HG03432 (cell line): Measurements from ENCODE around the gene PPP3R2.

Source experiments
- ATAC-seq: cut with Tn5 transposase; IDR thresholded peaks from one replicate; pipeline ENCODE4 v1.9.1; 2021; ENCODE audit warnings: mild to moderate bottlenecking, moderate library complexity; ENCODE audit not compliant: unreplicated experiment

PPP3R2 gene

GRCh38 chr9:101594796-101595195 lies at the start of gene PPP3R2:
PPP3R2 (minus strand) TSS chr9:101594969; CDS start chr9:101594921, 48 bp downstream.
- ATAC-seq: no peak

DNA sequence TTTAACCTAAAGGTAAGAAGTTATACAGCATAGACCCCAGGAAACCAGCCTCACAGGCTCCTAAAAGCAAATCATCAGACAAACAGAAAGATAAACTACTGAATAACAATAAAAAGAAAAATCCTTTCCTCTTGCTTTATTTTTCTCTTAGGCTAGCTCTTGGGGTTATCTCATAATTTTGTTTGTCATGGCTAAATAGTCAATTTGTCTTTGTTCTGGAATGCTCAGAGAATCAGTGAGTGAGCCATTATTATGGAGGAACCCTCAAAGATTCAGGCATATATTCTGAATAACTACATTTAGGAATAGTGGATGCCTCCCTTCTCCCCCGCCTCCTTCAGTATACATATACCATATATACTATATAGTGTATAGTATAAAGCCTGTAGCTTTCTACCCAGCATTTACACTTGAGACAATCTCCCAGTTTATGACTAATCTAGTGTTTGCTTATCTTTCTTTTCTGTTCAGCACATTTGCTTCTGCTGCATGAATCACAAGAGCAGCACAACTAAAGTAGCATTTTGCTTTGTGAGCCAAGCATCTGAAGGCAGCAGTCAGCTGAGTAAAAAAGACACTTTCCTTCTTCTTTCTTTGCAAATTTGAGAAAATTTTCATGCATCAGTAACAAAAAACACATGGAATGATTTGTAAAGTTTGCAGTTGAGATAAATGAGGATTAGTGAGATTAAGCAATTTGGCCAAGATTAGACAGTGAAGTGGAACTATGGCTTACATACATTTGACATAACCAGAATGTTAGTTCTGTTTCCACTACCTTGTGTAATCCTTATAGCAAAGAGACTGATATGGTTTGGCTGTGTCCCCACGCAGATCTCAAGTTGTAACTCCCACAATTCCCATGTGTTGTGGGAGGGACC lies 45.3 kb upstream of the PPP3R2 start:
- ATAC-seq: no peak

GRCh38 chr9:101639311-101639710 lies 44.5 kb upstream of the PPP3R2 start:
- ATAC-seq: no peak

DNA sequence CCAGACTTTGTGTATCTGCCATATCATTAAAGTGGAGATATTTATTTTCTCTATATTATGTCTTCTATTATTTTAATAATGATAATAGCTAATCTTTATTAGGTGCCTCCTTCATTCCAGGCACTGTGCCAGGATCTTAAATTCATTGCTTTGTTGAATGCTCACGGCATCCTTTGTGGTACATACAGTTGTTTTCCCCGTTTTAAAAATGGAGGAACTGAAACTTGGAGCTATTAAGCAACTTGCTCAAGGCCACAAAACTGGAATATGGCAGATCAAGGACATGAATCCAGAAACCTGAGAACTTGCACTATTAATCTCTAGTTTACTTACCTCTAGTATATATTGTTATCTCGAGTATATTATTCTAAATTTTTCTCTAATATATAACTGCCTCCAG lies 41.5 kb upstream of the PPP3R2 start:
- no peak for ATAC-seq

- ATAC-seq: no peak
These were observed 40.7 kb upstream of the PPP3R2 start for GRCh38 chr9:101635473-101635872.

DNA sequence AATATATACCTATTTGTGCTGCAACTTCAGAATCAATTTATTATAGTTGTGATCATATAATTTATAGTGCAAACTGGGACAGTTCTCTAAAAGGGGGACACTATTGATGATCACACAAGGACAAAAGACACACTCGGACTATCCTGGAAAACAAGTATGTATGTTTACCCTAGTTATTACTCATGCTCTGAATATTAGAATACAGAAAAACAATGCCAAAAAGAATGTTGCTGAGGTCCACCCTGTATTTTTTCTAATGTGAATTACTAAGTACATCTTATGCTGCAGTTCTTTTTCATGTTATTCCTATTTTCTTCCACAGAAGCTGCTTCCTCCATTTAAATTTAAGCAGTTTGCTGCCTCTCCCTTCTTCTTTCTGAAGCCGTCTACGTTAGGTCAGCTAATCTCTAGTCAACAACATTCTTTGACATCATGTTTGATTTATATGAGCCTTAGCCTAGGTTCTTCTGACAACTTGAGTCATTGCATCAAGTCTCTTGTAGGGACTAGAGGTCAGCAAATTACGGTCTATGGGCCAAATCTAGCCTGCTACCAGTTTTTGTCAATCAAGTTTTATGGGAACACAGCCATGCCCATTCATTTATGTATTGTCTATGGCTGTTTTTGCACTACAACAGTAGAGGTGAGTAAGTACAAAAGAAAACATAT lies 40.1 kb upstream of the PPP3R2 start:
- ATAC-seq: no peak

- ATAC-seq: no peak
These were observed 37.8 kb upstream of the PPP3R2 start for GRCh38 chr9:101632611-101633010.

DNA sequence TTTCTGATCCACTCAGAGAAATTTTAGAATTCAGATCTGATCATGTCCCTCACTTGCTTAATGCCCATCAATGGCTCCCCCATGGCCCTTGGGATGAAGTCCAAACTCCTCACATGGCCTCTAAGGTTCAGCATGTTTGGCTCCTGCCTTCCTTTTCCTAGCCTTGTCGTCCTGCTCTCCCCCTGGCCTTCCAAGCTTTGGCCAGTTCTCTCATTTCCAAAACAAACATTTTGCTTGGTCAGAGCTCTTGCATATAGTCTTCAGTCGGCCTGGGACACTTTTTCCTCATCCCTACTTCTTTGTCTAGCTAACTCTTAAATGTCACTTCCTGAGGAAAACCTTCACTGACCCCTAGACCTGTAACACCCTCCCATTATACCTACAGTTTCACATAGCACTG lies 37.1 kb upstream of the PPP3R2 start:
- ATAC-seq: no peak

GRCh38 chr9:101629636-101630035 lies 34.9 kb upstream of the PPP3R2 start:
- ATAC-seq: no peak

- no peak for ATAC-seq
These were observed 33.4 kb upstream of the PPP3R2 start for GRCh38 chr9:101628173-101628572.

- ATAC-seq: no peak
These were observed 31.5 kb upstream of the PPP3R2 start for GRCh38 chr9:101626295-101626694.

DNA sequence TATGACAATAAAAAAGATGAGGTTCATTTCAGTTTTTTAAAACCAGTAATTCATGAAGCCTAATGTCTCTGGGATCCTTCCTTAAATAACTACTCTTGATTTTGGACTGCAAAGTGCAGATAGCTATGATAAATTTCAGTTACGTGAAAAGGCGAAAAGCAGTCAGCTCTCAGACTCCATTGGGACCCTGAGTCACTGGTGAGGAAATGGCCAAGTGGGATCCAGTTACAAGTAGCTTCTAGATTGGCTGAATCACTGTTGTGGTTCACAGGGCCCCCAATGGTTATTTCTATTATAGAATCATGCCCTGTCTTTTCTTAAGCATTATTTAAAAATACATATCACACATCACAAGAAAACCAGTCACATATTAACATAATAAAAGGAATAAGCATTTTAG lies 31.1 kb upstream of the PPP3R2 start:
- ATAC-seq: no peak

DNA sequence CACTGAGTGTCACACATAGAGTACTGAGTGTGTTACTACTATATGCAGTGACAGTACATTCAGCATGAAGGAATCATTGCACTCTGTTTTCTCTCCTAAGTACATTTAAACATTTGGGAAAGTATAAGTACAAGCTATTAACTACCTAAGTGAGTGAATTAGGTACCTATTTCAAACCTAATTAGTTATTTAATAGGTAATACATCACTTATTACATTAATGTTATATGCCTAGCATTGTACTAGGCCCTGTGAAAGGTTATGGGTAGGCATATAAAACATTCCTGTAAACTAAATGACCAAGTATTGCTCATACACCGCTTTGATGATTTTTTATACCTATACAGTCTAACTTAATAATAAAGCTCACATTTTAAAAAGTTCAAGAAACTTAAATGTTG lies 25.7 kb upstream of the PPP3R2 start:
- ATAC-seq: no peak

DNA sequence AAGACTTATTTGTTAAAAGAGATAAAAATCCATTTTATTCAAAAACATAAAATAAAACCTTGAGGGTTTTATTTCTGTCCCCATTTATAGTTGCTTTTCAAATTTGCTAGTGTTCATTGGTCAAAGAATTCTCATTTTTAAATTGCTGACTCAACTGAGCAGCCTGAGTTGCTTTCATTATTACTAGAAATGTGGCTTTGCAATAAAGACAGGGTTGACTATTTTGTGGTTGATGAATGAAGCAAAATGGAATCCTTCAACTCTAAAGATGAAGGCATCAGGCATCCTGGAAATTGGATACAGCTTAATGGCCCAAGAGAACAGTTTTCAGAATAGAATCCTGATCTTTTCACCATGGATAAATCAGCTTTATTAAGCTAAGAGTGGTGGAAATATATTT lies 23.9 kb upstream of the PPP3R2 start:
- peak; percentile 79 for ATAC-seq

- ATAC-seq: no peak
These were observed 10.8 kb upstream of the PPP3R2 start for GRCh38 chr9:101605547-101605946.

DNA sequence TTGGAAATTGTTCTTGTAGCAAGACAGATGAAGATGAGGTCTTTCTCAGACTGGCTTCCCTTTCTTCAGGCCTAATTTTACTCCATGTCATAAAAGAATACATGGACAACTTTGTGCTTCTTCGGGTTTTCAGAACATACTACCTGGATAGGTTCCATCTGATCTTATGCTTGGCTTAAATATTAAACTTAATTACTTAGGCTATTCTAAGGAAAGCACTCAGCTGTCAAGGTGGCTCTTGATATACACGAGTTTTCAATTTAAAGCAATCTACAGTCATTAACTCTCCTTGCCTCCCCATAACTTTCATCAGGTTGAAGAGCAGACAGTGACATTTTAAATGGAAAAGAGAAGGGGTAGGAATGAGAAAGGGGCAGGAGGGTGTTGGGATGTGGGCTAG lies 9.5 kb upstream of the PPP3R2 start:
- no peak for ATAC-seq

GRCh38 chr9:101601904-101602765 lies 7.4 kb upstream of the PPP3R2 start:
- peak; percentile 71 for ATAC-seq

GRCh38 chr9:101593345-101593744 lies 1.4 kb downstream of the PPP3R2 start:
- ATAC-seq: no peak

DNA sequence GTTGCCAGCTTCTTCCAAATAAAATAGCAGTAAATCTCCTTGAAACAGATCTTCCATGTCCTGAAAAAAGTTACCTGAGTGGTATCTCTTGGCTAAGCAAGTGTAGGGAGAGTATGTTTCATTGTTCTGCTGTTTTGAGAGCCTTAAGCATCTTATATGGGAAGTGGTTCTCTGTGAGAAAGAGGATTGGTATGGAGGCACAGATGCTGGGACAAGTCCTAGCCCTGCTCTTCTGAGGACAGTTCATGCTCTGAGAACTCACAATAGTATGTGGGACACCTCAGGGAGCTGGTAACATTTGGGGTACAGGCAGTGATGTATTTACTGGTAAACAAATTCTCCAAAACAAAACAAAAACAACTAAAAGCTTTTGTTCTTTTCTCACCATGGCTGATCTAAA lies 2.0 kb downstream of the PPP3R2 start:
- ATAC-seq: no peak

DNA sequence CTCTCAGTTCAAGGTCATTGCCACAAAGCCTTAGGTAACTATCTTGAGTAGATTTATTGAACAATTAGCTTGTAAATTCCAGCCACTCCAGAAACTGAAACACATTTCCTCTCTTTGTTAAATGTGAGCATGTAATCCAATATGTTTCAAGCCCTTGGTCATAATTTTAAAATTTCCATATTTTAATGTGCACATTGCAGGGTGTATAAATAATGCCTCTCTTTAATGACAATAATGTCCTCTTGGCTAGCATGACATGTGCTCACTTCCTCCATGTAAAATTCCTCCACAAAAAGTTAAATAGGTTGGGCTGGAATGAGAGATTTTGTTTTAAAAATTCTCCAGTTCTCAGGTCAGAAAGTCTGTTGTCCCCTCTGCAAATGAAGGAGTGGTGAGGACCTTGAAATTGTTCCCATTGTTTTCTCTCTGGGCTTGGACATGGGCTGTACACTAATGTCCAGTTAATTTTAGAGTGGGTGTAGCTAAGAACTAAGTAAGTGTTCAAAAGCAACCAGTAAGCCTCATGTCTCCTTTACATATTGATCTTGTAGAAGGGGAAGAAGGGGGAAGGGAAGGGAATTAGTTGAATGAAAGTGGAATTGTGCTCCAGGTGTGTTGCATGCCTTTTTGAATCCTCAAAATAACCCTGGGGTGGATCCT lies 2.9 kb downstream of the PPP3R2 start:
- no peak for ATAC-seq

- ATAC-seq: no peak
These were observed 3.9 kb downstream of the PPP3R2 start for GRCh38 chr9:101590901-101591300.
